ENCODE results near the gene MICALL1.
A peak's percentile ranks its signal among the peaks of the same experiment; 100 is the strongest.
"Not testable (repeated sequence)": the region's sequence is repeated elsewhere in the genome, so short reads cannot be mapped to it uniquely, and the experiment has no call there.

The MICALL1 gene

GRCh38 chr22:37951305-37951704 lies 45.2 kb downstream of the MICALL1 start:
- Histone ChIP-seq H3K4me1 (ENCODE audit: control insufficient read depth in 1 of 2, insufficient read depth in 2 of 2, low read length in 2 of 2) (peaks cover 5 to 18% of the 10 kb centered on the region in 2 donors), H3K27me3 (ENCODE audit: low read depth, low read length) (no peaks in the 10 kb centered on the region)

GRCh38 chr22:37952629-37953028 lies 46.5 kb downstream of the MICALL1 start:
- H3K4me1 ChIP-seq (ENCODE audit: control insufficient read depth in 1 of 2, insufficient read depth in 2 of 2, low read length in 2 of 2): peaks cover 5 to 18% of the 10 kb centered on the region in 2 donors
- H3K9me3 ChIP-seq (ENCODE audit: control insufficient read depth in 1 of 2, low read length in 2 of 2); H3K27me3 ChIP-seq (ENCODE audit: low read depth, low read length); H3K27ac ChIP-seq (ENCODE audit: low read length): not testable (repeated sequence)
- peak overlapping the region; percentile 95 to 100 for H3K4me3 ChIP-seq (ENCODE audit: low read depth in 1 of 2, low read length in 2 of 2)
- H3K36me3 ChIP-seq (ENCODE audit: control insufficient read depth in 1 of 2, insufficient read depth in 2 of 2, low read length in 2 of 2): peaks cover 11 to 13% of the 10 kb centered on the region in 2 donors

More at GRCh38 chr22:37951305-37951704, 45.2 kb downstream of the MICALL1 start:
- no peaks in the 10 kb centered on the region for H3K9me3 ChIP-seq (ENCODE audit: control insufficient read depth in 1 of 2, low read length in 2 of 2)
- H3K36me3 ChIP-seq (ENCODE audit: control insufficient read depth in 1 of 2, insufficient read depth in 2 of 2, low read length in 2 of 2): no peaks in the 10 kb centered on the region
- no peak overlapping the region for H3K27ac ChIP-seq (ENCODE audit: low read length)
- no peak overlapping the region for H3K4me3 ChIP-seq (ENCODE audit: low read depth in 1 of 2, low read length in 2 of 2)

GRCh38 chr22:37953062-37953436 lies 47.0 kb downstream of the MICALL1 start:
- no peaks in the 10 kb centered on the region for H3K27me3 ChIP-seq (ENCODE audit: low read depth, low read length)
- peak overlapping the region; percentile 95 to 100 for H3K4me3 ChIP-seq (ENCODE audit: low read depth in 1 of 2, low read length in 2 of 2)
- H3K9me3 ChIP-seq (ENCODE audit: control insufficient read depth in 1 of 2, low read length in 2 of 2): no peaks in the 10 kb centered on the region
- H3K4me1 ChIP-seq (ENCODE audit: control insufficient read depth in 1 of 2, insufficient read depth in 2 of 2, low read length in 2 of 2): peaks cover 5 to 18% of the 10 kb centered on the region in 2 donors
- peak overlapping the region; percentile 61 for H3K27ac ChIP-seq (ENCODE audit: low read length)
- peaks cover 13 to 17% of the 10 kb centered on the region in 2 donors for H3K36me3 ChIP-seq (ENCODE audit: control insufficient read depth in 1 of 2, insufficient read depth in 2 of 2, low read length in 2 of 2)

GRCh38 chr22:37953437-37954179 lies 47.5 kb downstream of the MICALL1 start, which contains the start of the genes C22orf23 and POLR2F:
Gene C22orf23 (minus strand): TSS chr22:37953601. CDS start chr22:37953149, 452 bp downstream.
Gene POLR2F (plus strand): TSS chr22:37953699. CDS start chr22:37953788, 89 bp downstream.
- H3K4me1 ChIP-seq (ENCODE audit: control insufficient read depth in 1 of 2, insufficient read depth in 2 of 2, low read length in 2 of 2): peaks cover 5 to 18% of the 10 kb centered on the region in 2 donors
- H3K36me3 ChIP-seq (ENCODE audit: control insufficient read depth in 1 of 2, insufficient read depth in 2 of 2, low read length in 2 of 2): peaks cover 17 to 19% of the 10 kb centered on the region in 2 donors
- H3K27me3 ChIP-seq (ENCODE audit: low read depth, low read length): no peaks in the 10 kb centered on the region
- H3K27ac ChIP-seq (ENCODE audit: low read length): peak within 1 kb of the TSS; percentile 61
- no peaks in the 10 kb centered on the region for H3K9me3 ChIP-seq (ENCODE audit: control insufficient read depth in 1 of 2, low read length in 2 of 2)
- peak within 1 kb of the TSS; percentile 95 to 100 for H3K4me3 ChIP-seq (ENCODE audit: low read depth in 1 of 2, low read length in 2 of 2)

GRCh38 chr22:37954686-37955085 lies 48.6 kb downstream of the MICALL1 start:
- Histone ChIP-seq H3K9me3 (ENCODE audit: control insufficient read depth in 1 of 2, low read length in 2 of 2) (no peaks in the 10 kb centered on the region), H3K4me1 (ENCODE audit: control insufficient read depth in 1 of 2, insufficient read depth in 2 of 2, low read length in 2 of 2) (peaks cover 5 to 18% of the 10 kb centered on the region in 2 donors), H3K4me3 (ENCODE audit: low read depth in 1 of 2, low read length in 2 of 2) (peak overlapping the region; percentile 95 to 100), H3K27me3 (ENCODE audit: low read depth, low read length) (no peaks in the 10 kb centered on the region), H3K27ac (ENCODE audit: low read length) (no peak overlapping the region), H3K36me3 (ENCODE audit: control insufficient read depth in 1 of 2, insufficient read depth in 2 of 2, low read length in 2 of 2) (peaks cover 27 to 30% of the 10 kb centered on the region in 2 donors)

GRCh38 chr22:37955825-37956397 lies 49.8 kb downstream of the MICALL1 start:
- Histone ChIP-seq H3K36me3 (ENCODE audit: control insufficient read depth in 1 of 2, insufficient read depth in 2 of 2, low read length in 2 of 2) (peaks cover 28 to 42% of the 10 kb centered on the region in 2 donors), H3K4me1 (ENCODE audit: control insufficient read depth in 1 of 2, insufficient read depth in 2 of 2, low read length in 2 of 2) (peaks cover 5 to 18% of the 10 kb centered on the region in 2 donors)
- H3K4me3 ChIP-seq (ENCODE audit: low read depth in 1 of 2, low read length in 2 of 2); H3K27ac ChIP-seq (ENCODE audit: low read length); H3K27me3 ChIP-seq (ENCODE audit: low read depth, low read length); H3K9me3 ChIP-seq (ENCODE audit: control insufficient read depth in 1 of 2, low read length in 2 of 2): not testable (repeated sequence)

GRCh38 chr22:37957232-37957631 lies 51.1 kb downstream of the MICALL1 start:
- H3K27ac ChIP-seq (ENCODE audit: low read length): no peak overlapping the region
- H3K4me3 ChIP-seq (ENCODE audit: low read depth in 1 of 2, low read length in 2 of 2): no peak overlapping the region
- no peaks in the 10 kb centered on the region for H3K27me3 ChIP-seq (ENCODE audit: low read depth, low read length)
- no peaks in the 10 kb centered on the region for H3K9me3 ChIP-seq (ENCODE audit: control insufficient read depth in 1 of 2, low read length in 2 of 2)
- peaks cover 5 to 18% of the 10 kb centered on the region in 2 donors for H3K4me1 ChIP-seq (ENCODE audit: control insufficient read depth in 1 of 2, insufficient read depth in 2 of 2, low read length in 2 of 2)
- peaks cover 36 to 55% of the 10 kb centered on the region in 2 donors for H3K36me3 ChIP-seq (ENCODE audit: control insufficient read depth in 1 of 2, insufficient read depth in 2 of 2, low read length in 2 of 2)

- Histone ChIP-seq H3K36me3 (ENCODE audit: control insufficient read depth in 1 of 2, insufficient read depth in 2 of 2, low read length in 2 of 2) (peaks cover 39 to 69% of the 10 kb centered on the region in 2 donors), H3K4me3 (ENCODE audit: low read depth in 1 of 2, low read length in 2 of 2) (no peak overlapping the region), H3K9me3 (ENCODE audit: control insufficient read depth in 1 of 2, low read length in 2 of 2) (no peaks in the 10 kb centered on the region), H3K4me1 (ENCODE audit: control insufficient read depth in 1 of 2, insufficient read depth in 2 of 2, low read length in 2 of 2) (peaks cover 5 to 8% of the 10 kb centered on the region in 2 donors), H3K27ac (ENCODE audit: low read length) (no peak overlapping the region), H3K27me3 (ENCODE audit: low read depth, low read length) (no peaks in the 10 kb centered on the region)
Observed at GRCh38 chr22:37959231-37959825, 53.2 kb downstream of the MICALL1 start.

GRCh38 chr22:37961062-37961461 lies 55.0 kb downstream of the MICALL1 start:
- Histone ChIP-seq H3K9me3 (ENCODE audit: control insufficient read depth in 1 of 2, low read length in 2 of 2) (no peaks in the 10 kb centered on the region), H3K27me3 (ENCODE audit: low read depth, low read length) (no peaks in the 10 kb centered on the region), H3K4me1 (ENCODE audit: control insufficient read depth in 1 of 2, insufficient read depth in 2 of 2, low read length in 2 of 2) (peaks cover 0 to 6% of the 10 kb centered on the region in 2 donors), H3K27ac (ENCODE audit: low read length) (no peak overlapping the region), H3K36me3 (ENCODE audit: control insufficient read depth in 1 of 2, insufficient read depth in 2 of 2, low read length in 2 of 2) (peaks cover 39 to 69% of the 10 kb centered on the region in 2 donors), H3K4me3 (ENCODE audit: low read depth in 1 of 2, low read length in 2 of 2) (no peak overlapping the region)

GRCh38 chr22:37965940-37966664 lies 60.0 kb downstream of the MICALL1 start:
- Histone ChIP-seq H3K4me1 (ENCODE audit: control insufficient read depth in 1 of 2, insufficient read depth in 2 of 2, low read length in 2 of 2) (peaks cover 0 to 11% of the 10 kb centered on the region in 2 donors), H3K27me3 (ENCODE audit: low read depth, low read length) (no peaks in the 10 kb centered on the region), H3K36me3 (ENCODE audit: control insufficient read depth in 1 of 2, insufficient read depth in 2 of 2, low read length in 2 of 2) (peaks cover 30 to 48% of the 10 kb centered on the region in 2 donors), H3K27ac (ENCODE audit: low read length) (no peak overlapping the region), H3K9me3 (ENCODE audit: control insufficient read depth in 1 of 2, low read length in 2 of 2) (no peaks in the 10 kb centered on the region), H3K4me3 (ENCODE audit: low read depth in 1 of 2, low read length in 2 of 2) (no peak overlapping the region)

GRCh38 chr22:37967147-37967546 lies 61.0 kb downstream of the MICALL1 start:
- Histone ChIP-seq H3K9me3 (ENCODE audit: control insufficient read depth in 1 of 2, low read length in 2 of 2) (no peaks in the 10 kb centered on the region), H3K4me1 (ENCODE audit: control insufficient read depth in 1 of 2, insufficient read depth in 2 of 2, low read length in 2 of 2) (peaks cover 0 to 11% of the 10 kb centered on the region in 2 donors), H3K4me3 (ENCODE audit: low read depth in 1 of 2, low read length in 2 of 2) (no peak overlapping the region), H3K27me3 (ENCODE audit: low read depth, low read length) (no peaks in the 10 kb centered on the region), H3K27ac (ENCODE audit: low read length) (no peak overlapping the region), H3K36me3 (ENCODE audit: control insufficient read depth in 1 of 2, insufficient read depth in 2 of 2, low read length in 2 of 2) (peaks cover 23 to 38% of the 10 kb centered on the region in 2 donors)

Data from muscle layer of duodenum (tissue), 2 donors.